Activated CD4-positive, alpha-beta memory T cell treated with anti-CD3 and anti-CD28 coated beads for 36 hours (primary cell): ENCODE measurements around the gene PPP6R2. TPM values are rescaled to one million over a fixed set of nuclear protein-coding genes. Genes with fewer than 3 reads are reported as not detected.
"Not testable (repeated sequence)": the region's sequence is repeated elsewhere in the genome, so short reads cannot be mapped to it uniquely, and the experiment has no call there.

Experiments
- CTCF ChIA-PET: fragments of 350-600 bp; sonication (Branson Sonifier 250); formaldehyde crosslinking; loops from one replicate; lab custom pipeline; 2021; ENCODE audit warnings: antibody characterized with exemption, inconsistent platforms; lab: Charles Lee
- POLR2A ChIA-PET: fragments of 350-600 bp; sonication (Branson Sonifier 250); formaldehyde crosslinking; loops from one replicate; lab custom pipeline; 2021; ENCODE audit warnings: antibody characterized with exemption; lab: Charles Lee
- DNase-seq: peaks from one replicate; pipeline ENCODE4 v3.0.0-alpha.2; 2020
- H3K27ac Mint-ChIP-seq: one replicate; pipeline ENCODE4 v1.8.0; 2021; ENCODE audit warnings: mixed read lengths
- H3K27me3 Mint-ChIP-seq: one replicate; pipeline ENCODE4 v1.8.0; 2021; ENCODE audit warnings: mixed read lengths
- H3K36me3 Mint-ChIP-seq: one replicate; pipeline ENCODE4 v1.8.0; 2021; ENCODE audit warnings: mixed read lengths
- H3K4me1 Mint-ChIP-seq: one replicate; pipeline ENCODE4 v1.8.0; 2021; ENCODE audit warnings: low read depth, mixed read lengths
- H3K4me3 Mint-ChIP-seq: one replicate; pipeline ENCODE4 v1.8.0; 2021; ENCODE audit warnings: mild to moderate bottlenecking, mixed read lengths
- H3K9me3 Mint-ChIP-seq: one replicate; pipeline ENCODE4 v1.8.0; 2021; ENCODE audit warnings: mixed read lengths
- intact Hi-C: fragments of 100-400 bp; cut with micrococcal nuclease; formaldehyde crosslinking; loops from one replicate; pipeline ENCODE4 v1.15.1; 2023
- total RNA-seq, 2 experiments: library from RNA; stranded (reverse); gene quantifications; one replicate each; pipeline ENCODE4 v1.2.3, GENCODE V29; 2021

Gene PPP6R2
- total RNA-seq, 2 experiments from 2014 or later: 41.2 to 41.7 TPM

GRCh38 chr22:50323900-50324299 lies 19.2 kb upstream of the PPP6R2 start:
- no peak for DNase-seq
- Mint-ChIP-seq H3K36me3 (no peaks in the 10 kb centered on the region), H3K27me3 (no peaks in the 10 kb centered on the region), H3K4me3 (no peak overlapping the region), H3K9me3 (no peaks in the 10 kb centered on the region), H3K27ac (no peak overlapping the region), H3K4me1 (peaks cover 7% of the 10 kb centered on the region)
- POLR2A ChIA-PET: interaction anchor here (0.7 kb wide), 1 partner anchor 15 kb away, joined by 3 read pairs; no protein-coding TSS in a partner anchor
- CTCF ChIA-PET: interaction anchor here (1.5 to 6.0 kb wide), 3 partner anchors 8 to 47 kb away, joined by 4 to 33 read pairs (median 7); no protein-coding TSS in a partner anchor
- intact Hi-C loops: no loop called here

- no peaks in the 10 kb centered on the region for H3K36me3 Mint-ChIP-seq
- H3K4me1 Mint-ChIP-seq: peaks cover 10% of the 10 kb centered on the region
- ChIA-PET POLR2A (interaction anchor here (0.9 kb wide), 1 partner anchor 59 kb away, joined by 3 read pairs; no protein-coding TSS in a partner anchor), CTCF (interaction anchor here (0.7 to 6.0 kb wide), 9 partner anchors 10 to 172 kb away, joined by 3 to 33 read pairs (median 4); partner anchors contain the start of genes HDAC10 and PLXNB2)
- peaks cover 2% of the 10 kb centered on the region for H3K27me3 Mint-ChIP-seq
- intact Hi-C loops: no loop called here
- no peak overlapping the region for H3K27ac Mint-ChIP-seq
- peak overlapping the region; percentile 70 for H3K4me3 Mint-ChIP-seq
- DNase-seq: no peak
- H3K9me3 Mint-ChIP-seq: no peaks in the 10 kb centered on the region
Observed at GRCh38 chr22:50325444-50326224, 17.5 kb upstream of the PPP6R2 start.

- Mint-ChIP-seq H3K4me3 (peak overlapping the region; percentile 70), H3K27me3 (peaks cover 7% of the 10 kb centered on the region), H3K4me1 (peaks cover 10% of the 10 kb centered on the region), H3K27ac (no peak overlapping the region), H3K9me3 (no peaks in the 10 kb centered on the region), H3K36me3 (no peaks in the 10 kb centered on the region)
- POLR2A ChIA-PET: interaction anchor here (0.9 kb wide), 1 partner anchor 59 kb away, joined by 3 read pairs; no protein-coding TSS in a partner anchor
- CTCF ChIA-PET: interaction anchor here (0.7 to 6.0 kb wide), 14 partner anchors 9 to 213 kb away, joined by 3 to 33 read pairs (median 4); partner anchors contain the start of genes PLXNB2 and TYMP
- DNase-seq: no peak
- intact Hi-C loops: no loop called here
Observed at GRCh38 chr22:50326225-50326955, 16.7 kb upstream of the PPP6R2 start.

GRCh38 chr22:50326956-50327710 lies 16.0 kb upstream of the PPP6R2 start, which contains the start of gene DENND6B:
Gene DENND6B (minus strand): TSS chr22:50327012. CDS start chr22:50326988, 24 bp downstream.
- H3K27ac Mint-ChIP-seq: no peak within 1 kb of the TSS
- POLR2A ChIA-PET: no interaction called here

GRCh38 chr22:50327711-50328019 lies 15.5 kb upstream of the PPP6R2 start:
- no peaks in the 10 kb centered on the region for H3K9me3 Mint-ChIP-seq
- DNase-seq: no peak
- no peak overlapping the region for H3K27ac Mint-ChIP-seq
- peak overlapping the region; percentile 73 for H3K4me3 Mint-ChIP-seq
- peaks cover 10% of the 10 kb centered on the region for H3K4me1 Mint-ChIP-seq
- POLR2A ChIA-PET: no interaction called here
- CTCF ChIA-PET: interaction anchor here (0.6 to 6.0 kb wide), 17 partner anchors 8 to 87 kb away, joined by 3 to 33 read pairs (median 6); partner anchors contain the start of genes HDAC10 and TUBGCP6
- H3K36me3 Mint-ChIP-seq: no peaks in the 10 kb centered on the region
- H3K27me3 Mint-ChIP-seq: peaks cover 7% of the 10 kb centered on the region
- intact Hi-C loops: loop anchor here (1.0 to 2.0 kb wide), 2 partner anchors 15 to 51 kb away; partner anchors contain the start of gene PPP6R2

More at GRCh38 chr22:50326956-50327710, 16.0 kb upstream of the PPP6R2 start, which contains the start of gene DENND6B:
- Mint-ChIP-seq H3K9me3 (no peaks in the 10 kb centered on the region), H3K4me3 (peak within 1 kb of the TSS; percentile 73), H3K27me3 (peaks cover 7% of the 10 kb centered on the region), H3K36me3 (no peaks in the 10 kb centered on the region), H3K4me1 (peaks cover 10% of the 10 kb centered on the region)
- CTCF ChIA-PET: interaction anchor here (0.6 to 6.0 kb wide), 19 partner anchors 9 to 212 kb away, joined by 3 to 33 read pairs (median 5); partner anchors contain the start of genes HDAC10, PLXNB2, TUBGCP6 and TYMP
- peak; percentile 74 for DNase-seq
- intact Hi-C loops: loop anchor here (1.0 kb wide), 1 partner anchor 51 kb away; no protein-coding TSS in a partner anchor

- CTCF ChIA-PET: interaction anchor here (0.6 to 6.0 kb wide), 5 partner anchors 9 to 77 kb away, joined by 3 to 33 read pairs (median 13); no protein-coding TSS in a partner anchor
- Mint-ChIP-seq H3K9me3 (no peaks in the 10 kb centered on the region), H3K4me3 (peak overlapping the region; percentile 4), H3K27ac (no peak overlapping the region), H3K36me3 (no peaks in the 10 kb centered on the region), H3K4me1 (peaks cover 10% of the 10 kb centered on the region), H3K27me3 (peaks cover 7% of the 10 kb centered on the region)
- POLR2A ChIA-PET: interaction anchor here (0.6 kb wide), 1 partner anchor 213 kb away, joined by 5 read pairs; no protein-coding TSS in a partner anchor
- intact Hi-C loops: loop anchor here (2.0 kb wide), 1 partner anchor 14 kb away; the partner anchor contains the start of gene PPP6R2
- no peak for DNase-seq
Observed at GRCh38 chr22:50329236-50329635, 13.9 kb upstream of the PPP6R2 start.

- H3K27me3 Mint-ChIP-seq: not testable (repeated sequence)
- POLR2A ChIA-PET: interaction anchor here (0.6 kb wide), 1 partner anchor 327 kb away, joined by 3 read pairs; no protein-coding TSS in a partner anchor
Observed at GRCh38 chr22:50334433-50334832, 8.7 kb upstream of the PPP6R2 start.

GRCh38 chr22:50337262-50338041 lies 5.7 kb upstream of the PPP6R2 start:
- Mint-ChIP-seq H3K4me3 (no peak overlapping the region), H3K9me3 (no peaks in the 10 kb centered on the region), H3K27me3 (no peaks in the 10 kb centered on the region), H3K27ac (no peak overlapping the region), H3K36me3 (no peaks in the 10 kb centered on the region), H3K4me1 (peaks cover 10% of the 10 kb centered on the region)
- DNase-seq: no peak
- intact Hi-C loops: no loop called here
- ChIA-PET POLR2A (no interaction called here), CTCF (no interaction called here)

More at GRCh38 chr22:50334433-50334832, 8.7 kb upstream of the PPP6R2 start:
- H3K4me1 Mint-ChIP-seq, H3K27ac Mint-ChIP-seq, intact Hi-C loops, H3K9me3 Mint-ChIP-seq, H3K4me3 Mint-ChIP-seq, DNase-seq, H3K36me3 Mint-ChIP-seq: not testable (repeated sequence)
- CTCF ChIA-PET: interaction anchor here (0.7 to 1.9 kb wide), 3 partner anchors 58 to 92 kb away, joined by 3 to 7 read pairs (median 3); no protein-coding TSS in a partner anchor

- no peak overlapping the region for H3K27ac Mint-ChIP-seq
- no peaks in the 10 kb centered on the region for H3K9me3 Mint-ChIP-seq
- ChIA-PET CTCF (no interaction called here), POLR2A (no interaction called here)
- intact Hi-C loops: no loop called here
- H3K4me1 Mint-ChIP-seq: peaks cover 10% of the 10 kb centered on the region
- no peak overlapping the region for H3K4me3 Mint-ChIP-seq
- no peaks in the 10 kb centered on the region for H3K36me3 Mint-ChIP-seq
- DNase-seq: no peak
- no peaks in the 10 kb centered on the region for H3K27me3 Mint-ChIP-seq
Observed at GRCh38 chr22:50338042-50338573, 5.0 kb upstream of the PPP6R2 start.

GRCh38 chr22:50338860-50339462 lies 4.2 kb upstream of the PPP6R2 start:
- DNase-seq: no peak
- ChIA-PET POLR2A (no interaction called here), CTCF (no interaction called here)
- H3K4me3 Mint-ChIP-seq: no peak overlapping the region
- no peaks in the 10 kb centered on the region for H3K27me3 Mint-ChIP-seq
- no peak overlapping the region for H3K27ac Mint-ChIP-seq
- H3K36me3 Mint-ChIP-seq: no peaks in the 10 kb centered on the region
- H3K9me3 Mint-ChIP-seq: no peaks in the 10 kb centered on the region
- H3K4me1 Mint-ChIP-seq: peaks cover 10% of the 10 kb centered on the region
- intact Hi-C loops: no loop called here
